SK-MEL-5 (cell line): ENCODE measurements around the gene SNX33. TPM values are rescaled to one million over a fixed set of nuclear protein-coding genes. Genes with fewer than 3 reads are reported as not detected.

Experiments
- DNase-seq: peaks from one replicate; pipeline ENCODE4 v3.0.0-alpha.2; 2016; ENCODE audit warnings: low read depth, low spot score
- in situ Hi-C: cut with HindIII; loops from 2 replicates; pipeline ENCODE4 v1.10.0; 2016; ENCODE audit warnings: low sequenced_read_pairs, high pct_unique_total_duplicates, low pct_unique_long_range_greater_than_20kb
- total RNA-seq: library from RNA; depleted of rRNA; stranded (reverse); fragments of >200 nt; shearing (Covaris generic); gene quantifications from 2 replicates; pipeline ENCODE4 v1.2.3, GENCODE V29; 2014

SNX33 gene
- total RNA-seq, 1 experiment from 2014 or later, result 10.5 TPM

- DNase-seq, result peak; percentile 98
- in situ Hi-C loops, result no loop called here
Observed at GRCh38 chr15:75639709-75640482, 7.8 kb upstream of the SNX33 start, which contains the start of gene IMP3. Gene IMP3 (minus strand): TSS chr15:75640224. CDS start chr15:75640168, 56 bp downstream.

GRCh38 chr15:75640483-75641178 lies 7.1 kb upstream of the SNX33 start:
- peak; percentile 72 for DNase-seq
- in situ Hi-C loops, result no loop called here

GRCh38 chr15:75641179-75641503 lies 6.6 kb upstream of the SNX33 start:
- in situ Hi-C loops, result no loop called here
- DNase-seq, result no peak

GRCh38 chr15:75641603-75642002 lies 6.1 kb upstream of the SNX33 start:
- in situ Hi-C loops, result no loop called here

GRCh38 chr15:75644376-75644775 lies 3.3 kb upstream of the SNX33 start:
- in situ Hi-C loops, result no loop called here
- DNase-seq, result no peak

More at GRCh38 chr15:75641603-75642002, 6.1 kb upstream of the SNX33 start:
- DNase-seq, result no peak

GRCh38 chr15:75646112-75646943 lies 1.4 kb upstream of the SNX33 start:
- in situ Hi-C loops, result no loop called here
- DNase-seq, result no peak

- no peak for DNase-seq
- in situ Hi-C loops, result no loop called here
Observed at GRCh38 chr15:75646944-75647364, 758 bp upstream of the SNX33 start.

- in situ Hi-C loops, result no loop called here
- DNase-seq, result no peak
Observed at GRCh38 chr15:75648156-75649000, 666 bp downstream of the SNX33 start.

- in situ Hi-C loops, result no loop called here
- no peak for DNase-seq
Observed at GRCh38 chr15:75649045-75649761, 1.5 kb downstream of the SNX33 start.

GRCh38 chr15:75649848-75650247 lies 2.1 kb downstream of the SNX33 start:
- DNase-seq, result no peak
- in situ Hi-C loops, result no loop called here

GRCh38 chr15:75650908-75651809 lies 3.4 kb downstream of the SNX33 start:
- in situ Hi-C loops, result no loop called here
- DNase-seq, result no peak

GRCh38 chr15:75651810-75652543 lies 4.3 kb downstream of the SNX33 start:
- in situ Hi-C loops, result no loop called here
- no peak for DNase-seq

- no peak for DNase-seq
- in situ Hi-C loops, result no loop called here
Observed at GRCh38 chr15:75653347-75653913, 5.7 kb downstream of the SNX33 start.

- no peak for DNase-seq
- in situ Hi-C loops, result no loop called here
Observed at GRCh38 chr15:75654201-75654907, 6.6 kb downstream of the SNX33 start.
